ENCODE results near the gene CCDC85B. TPM values are rescaled to one million over a fixed set of nuclear protein-coding genes. Genes with fewer than 3 reads are reported as not detected.
"Not testable (repeated sequence)": the region's sequence is repeated elsewhere in the genome, so short reads cannot be mapped to it uniquely, and the experiment has no call there.

The CCDC85B gene
- total RNA-seq, 1 donor from 2014 or later: 3.9 TPM

DNA sequence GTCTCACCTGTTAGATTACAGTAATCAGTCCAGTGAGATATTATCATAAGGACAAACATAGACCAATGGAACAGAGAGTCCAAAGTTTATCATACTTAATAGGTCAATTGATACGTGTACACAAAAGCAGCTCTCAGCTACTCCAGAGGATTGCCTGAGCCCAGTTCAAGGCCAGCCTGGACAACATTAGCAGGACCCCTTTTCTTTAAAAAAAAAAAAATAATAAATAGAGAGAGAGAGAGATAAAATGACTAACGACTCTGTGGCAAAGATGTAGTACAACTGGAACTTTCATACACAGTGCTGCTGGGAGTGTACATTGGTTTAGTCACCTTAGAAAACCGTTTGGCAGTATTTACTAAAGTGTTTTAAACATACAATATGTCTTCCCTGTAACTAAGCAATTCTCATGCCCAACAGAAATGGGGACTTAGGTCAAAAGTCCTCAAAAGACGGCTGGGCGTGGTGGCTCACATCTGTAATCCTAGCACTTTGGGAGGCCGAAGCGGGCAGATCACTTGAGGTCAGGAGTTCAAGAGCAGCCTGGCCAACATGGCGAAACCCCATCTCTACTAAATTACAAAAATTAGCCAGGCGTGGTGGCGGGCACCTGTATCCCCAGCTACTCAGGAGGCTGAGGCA is 46.1 kb upstream of the CCDC85B start:
- no peaks in the 10 kb centered on the region for H3F3A ChIP-seq (ENCODE audit: low read depth)
- H3K4me3 Mint-ChIP-seq: no peak overlapping the region
- no peaks in the 10 kb centered on the region for H3K27me3 ChIP-seq

DNA sequence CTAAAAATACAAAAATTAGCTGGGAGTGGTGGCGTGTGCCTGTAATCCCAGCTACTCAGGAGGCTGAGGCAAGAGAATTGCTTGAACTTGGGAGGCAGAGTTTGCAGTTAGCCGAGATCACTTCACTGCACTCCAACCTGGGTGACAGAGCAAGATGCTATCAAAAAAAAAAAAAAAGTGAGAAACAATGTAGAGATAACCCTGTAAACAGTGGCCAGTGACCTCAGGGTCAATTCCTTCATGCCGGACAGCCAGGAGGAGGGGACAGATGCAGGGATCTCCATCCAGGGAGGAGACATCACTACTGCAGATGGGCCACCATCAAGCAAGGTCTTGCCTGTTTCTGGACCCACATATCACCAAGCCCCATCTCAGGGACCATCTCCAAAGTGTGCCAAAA is 42.7 kb upstream of the CCDC85B start:
- peaks cover 4% of the 10 kb centered on the region for H3K9me3 Mint-ChIP-seq
- no peaks in the 10 kb centered on the region for H4K20me1 ChIP-seq (ENCODE audit: low read depth)
- H3K36me3 ChIP-seq: no peaks in the 10 kb centered on the region
- no peak overlapping the region for H3K4me3 ChIP-seq
- no peak overlapping the region for H3K27ac ChIP-seq
- no peak overlapping the region for H3K27ac Mint-ChIP-seq
- H3K27me3 ChIP-seq: no peaks in the 10 kb centered on the region
- H3K9me3 ChIP-seq (ENCODE audit: low read depth): no peaks in the 10 kb centered on the region
- DNase-seq (ENCODE audit: low spot score): no peak
- H3K27me3 Mint-ChIP-seq (ENCODE audit: insufficient read depth, low read depth): peaks cover 6% of the 10 kb centered on the region
- H3K4me2 ChIP-seq: no peak overlapping the region
- no peak overlapping the region for H3K9ac ChIP-seq
- H2AFZ ChIP-seq (replicated peaks): no peak overlapping the region
- H3K79me2 ChIP-seq (ENCODE audit: low read depth): no peaks in the 10 kb centered on the region
- H3K36me3 Mint-ChIP-seq: peaks cover 11% of the 10 kb centered on the region
- no peak overlapping the region for H3K4me3 Mint-ChIP-seq
- TF ChIP-seq EZH2phosphoT487 (IDR thresholded peaks at IDR 0.05) (no peak), EZH2 (IDR thresholded peaks at IDR 0.05) (no peak)
- TF ChIP-seq, protein P1, sequence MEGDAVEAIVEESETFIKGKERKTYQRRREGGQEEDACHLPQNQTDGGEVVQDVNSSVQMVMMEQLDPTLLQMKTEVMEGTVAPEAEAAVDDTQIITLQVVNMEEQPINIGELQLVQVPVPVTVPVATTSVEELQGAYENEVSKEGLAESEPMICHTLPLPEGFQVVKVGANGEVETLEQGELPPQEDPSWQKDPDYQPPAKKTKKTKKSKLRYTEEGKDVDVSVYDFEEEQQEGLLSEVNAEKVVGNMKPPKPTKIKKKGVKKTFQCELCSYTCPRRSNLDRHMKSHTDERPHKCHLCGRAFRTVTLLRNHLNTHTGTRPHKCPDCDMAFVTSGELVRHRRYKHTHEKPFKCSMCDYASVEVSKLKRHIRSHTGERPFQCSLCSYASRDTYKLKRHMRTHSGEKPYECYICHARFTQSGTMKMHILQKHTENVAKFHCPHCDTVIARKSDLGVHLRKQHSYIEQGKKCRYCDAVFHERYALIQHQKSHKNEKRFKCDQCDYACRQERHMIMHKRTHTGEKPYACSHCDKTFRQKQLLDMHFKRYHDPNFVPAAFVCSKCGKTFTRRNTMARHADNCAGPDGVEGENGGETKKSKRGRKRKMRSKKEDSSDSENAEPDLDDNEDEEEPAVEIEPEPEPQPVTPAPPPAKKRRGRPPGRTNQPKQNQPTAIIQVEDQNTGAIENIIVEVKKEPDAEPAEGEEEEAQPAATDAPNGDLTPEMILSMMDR (IDR thresholded peaks at IDR 0.05): no peak
- no peaks in the 10 kb centered on the region for H3K4me1 ChIP-seq
- peaks cover 16% of the 10 kb centered on the region for H3F3A ChIP-seq (ENCODE audit: low read depth)
- no peaks in the 10 kb centered on the region for H3K4me1 Mint-ChIP-seq

More for the DNA sequence above, 46.1 kb upstream of the CCDC85B start:
- no peak overlapping the region for H3K4me3 ChIP-seq
- H3K27ac ChIP-seq: no peak overlapping the region
- no peaks in the 10 kb centered on the region for H3K79me2 ChIP-seq (ENCODE audit: low read depth)
- H3K27ac Mint-ChIP-seq: no peak overlapping the region
- no peaks in the 10 kb centered on the region for H3K36me3 ChIP-seq
- H4K20me1 ChIP-seq (ENCODE audit: low read depth): no peaks in the 10 kb centered on the region
- TF ChIP-seq, protein P1 (IDR thresholded peaks at IDR 0.05): no peak
- TF ChIP-seq EZH2 (IDR thresholded peaks at IDR 0.05) (no peak), EZH2phosphoT487 (IDR thresholded peaks at IDR 0.05) (no peak)
- H3K9me3 ChIP-seq (ENCODE audit: low read depth): no peaks in the 10 kb centered on the region
- H3K4me1 ChIP-seq: no peaks in the 10 kb centered on the region
- no peaks in the 10 kb centered on the region for H3K36me3 Mint-ChIP-seq
- no peak overlapping the region for H3K9ac ChIP-seq
- DNase-seq (ENCODE audit: low spot score): no peak
- H3K4me1 Mint-ChIP-seq: no peaks in the 10 kb centered on the region
- no peak overlapping the region for H3K4me2 ChIP-seq
- H3K27me3 Mint-ChIP-seq (ENCODE audit: insufficient read depth, low read depth): peaks cover 4% of the 10 kb centered on the region
- no peak overlapping the region for H2AFZ ChIP-seq (replicated peaks)
- H3K9me3 Mint-ChIP-seq: no peaks in the 10 kb centered on the region

DNA sequence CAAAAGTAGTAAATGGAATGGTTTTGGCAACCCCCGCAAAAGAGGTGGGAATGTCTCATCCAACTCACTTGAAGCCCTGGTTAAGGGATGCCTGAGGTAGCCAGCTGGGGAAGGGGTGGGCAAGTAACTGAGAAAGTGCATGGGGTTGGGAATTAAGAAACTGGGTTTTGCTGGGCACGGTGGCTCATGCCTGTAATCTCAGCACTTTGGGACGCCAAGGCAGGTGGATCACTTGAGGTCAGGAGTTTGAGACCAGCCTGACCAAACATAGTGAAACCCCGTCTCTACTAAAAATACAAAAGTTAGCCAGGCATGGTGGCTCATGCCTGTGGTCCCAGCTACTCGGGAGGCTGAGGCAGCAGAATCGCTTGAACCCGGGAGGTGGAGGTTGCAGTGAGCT is 41.8 kb upstream of the CCDC85B start:
- not testable (repeated sequence) for H3K27me3 ChIP-seq; H3K36me3 ChIP-seq; H3K27ac Mint-ChIP-seq; H3K4me3 Mint-ChIP-seq; H3K27ac ChIP-seq; H3K4me3 ChIP-seq; H3K79me2 ChIP-seq (ENCODE audit: low read depth); H3K9me3 Mint-ChIP-seq; H4K20me1 ChIP-seq (ENCODE audit: low read depth); H3K4me1 Mint-ChIP-seq; DNase-seq (ENCODE audit: low spot score); H3K4me2 ChIP-seq; H2AFZ ChIP-seq (replicated peaks); H3K27me3 Mint-ChIP-seq (ENCODE audit: insufficient read depth, low read depth); H3K9me3 ChIP-seq (ENCODE audit: low read depth); H3K9ac ChIP-seq; H3K4me1 ChIP-seq
- peaks cover 16% of the 10 kb centered on the region for H3K36me3 Mint-ChIP-seq
- H3F3A ChIP-seq (ENCODE audit: low read depth): peaks cover 22% of the 10 kb centered on the region

DNA sequence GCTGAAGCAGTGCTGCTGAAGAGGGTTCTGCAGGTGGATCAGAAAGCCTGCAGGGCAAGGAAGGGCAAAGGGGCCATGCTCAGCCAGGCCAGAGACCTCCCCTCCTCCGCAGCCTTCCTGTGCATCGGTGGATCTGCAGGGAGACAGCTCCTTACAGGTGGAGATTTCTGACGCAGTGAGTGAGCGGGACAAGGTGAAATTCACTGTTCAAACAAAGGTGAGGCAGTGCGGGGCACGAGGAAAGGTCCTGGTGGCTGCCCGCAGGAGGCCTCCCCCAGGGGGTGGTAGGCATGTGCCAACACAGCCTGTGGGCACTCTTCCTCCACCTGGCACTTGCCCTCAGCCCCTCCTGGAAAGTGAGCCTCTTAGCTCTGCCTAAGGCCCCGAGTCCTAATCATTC is 41.1 kb upstream of the CCDC85B start:
- no peaks in the 10 kb centered on the region for H3K27me3 ChIP-seq
- no peaks in the 10 kb centered on the region for H3K9me3 ChIP-seq (ENCODE audit: low read depth)
- no peaks in the 10 kb centered on the region for H3K4me1 ChIP-seq

More for the DNA sequence above, 41.1 kb upstream of the CCDC85B start:
- peaks cover 22% of the 10 kb centered on the region for H3K36me3 Mint-ChIP-seq
- H3F3A ChIP-seq (ENCODE audit: low read depth): peaks cover 28% of the 10 kb centered on the region
- H3K27ac ChIP-seq: peak overlapping the region; percentile 29
- DNase-seq (ENCODE audit: low spot score): no peak
- no peak overlapping the region for H3K4me3 ChIP-seq
- H3K4me2 ChIP-seq: no peak overlapping the region
- H3K27ac Mint-ChIP-seq: no peak overlapping the region
- H3K79me2 ChIP-seq (ENCODE audit: low read depth): peaks cover 7% of the 10 kb centered on the region
- peak overlapping the region; percentile 10 for H3K4me3 Mint-ChIP-seq
- H3K9me3 Mint-ChIP-seq: peaks cover 7% of the 10 kb centered on the region
- H3K9ac ChIP-seq: no peak overlapping the region
- H3K4me1 Mint-ChIP-seq: no peaks in the 10 kb centered on the region
- H2AFZ ChIP-seq (replicated peaks): no peak overlapping the region
- H3K36me3 ChIP-seq: no peaks in the 10 kb centered on the region
- H3K27me3 Mint-ChIP-seq (ENCODE audit: insufficient read depth, low read depth): peaks cover 13% of the 10 kb centered on the region
- H4K20me1 ChIP-seq (ENCODE audit: low read depth): peaks cover 7% of the 10 kb centered on the region
- TF ChIP-seq EZH2phosphoT487 (IDR thresholded peaks at IDR 0.05) (no peak), EZH2 (IDR thresholded peaks at IDR 0.05) (no peak)
- TF ChIP-seq, protein P1 (IDR thresholded peaks at IDR 0.05): no peak

Data from neural progenitor cell (in vitro differentiated cells).